GM19328 (cell line): ENCODE data around the gene CDKAL1.
A peak's percentile ranks its signal among the peaks of the same experiment; 100 is the strongest.
"Not testable (repeated sequence)": the region's sequence is repeated elsewhere in the genome, so short reads cannot be mapped to it uniquely, and the experiment has no call there.

Source experiments
- ATAC-seq: cut with Tn5 transposase; IDR thresholded peaks from one replicate; pipeline ENCODE4 v1.9.1; 2021; ENCODE audit warnings: mild to moderate bottlenecking, moderate library complexity; ENCODE audit not compliant: unreplicated experiment

Gene CDKAL1

GRCh38 chr6:20706238-20706938, 172.1 kb downstream of the CDKAL1 start:
- no peak for ATAC-seq

- ATAC-seq, result no peak
Observed at GRCh38 chr6:20706939-20707485, 172.8 kb downstream of the CDKAL1 start.

- no peak for ATAC-seq
Observed at GRCh38 chr6:20707870-20708269, 173.6 kb downstream of the CDKAL1 start.

- no peak for ATAC-seq
Observed at GRCh38 chr6:20708367-20709124, 174.3 kb downstream of the CDKAL1 start.

DNA sequence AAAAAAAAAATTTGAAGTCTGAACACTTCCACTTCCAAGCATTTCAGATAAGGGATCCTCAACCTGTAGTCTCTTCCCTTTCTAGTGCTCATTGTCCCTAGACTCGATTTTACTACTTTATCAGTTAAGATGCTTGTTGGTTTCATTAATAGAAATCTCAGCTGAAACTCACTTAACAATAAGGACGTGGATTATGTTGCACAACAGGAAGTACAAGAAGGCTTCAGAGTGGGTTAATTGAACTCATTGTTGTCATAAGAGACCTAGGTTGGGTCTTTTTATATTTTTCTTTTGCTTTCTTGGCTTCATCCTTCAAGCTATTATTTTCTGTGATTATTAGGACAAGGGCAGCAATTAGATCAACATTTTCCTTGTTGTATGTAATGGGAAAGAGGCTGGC, 175.2 kb downstream of the CDKAL1 start:
- no peak for ATAC-seq

- ATAC-seq, result no peak
Observed at GRCh38 chr6:20710341-20710740, 176.1 kb downstream of the CDKAL1 start.

DNA sequence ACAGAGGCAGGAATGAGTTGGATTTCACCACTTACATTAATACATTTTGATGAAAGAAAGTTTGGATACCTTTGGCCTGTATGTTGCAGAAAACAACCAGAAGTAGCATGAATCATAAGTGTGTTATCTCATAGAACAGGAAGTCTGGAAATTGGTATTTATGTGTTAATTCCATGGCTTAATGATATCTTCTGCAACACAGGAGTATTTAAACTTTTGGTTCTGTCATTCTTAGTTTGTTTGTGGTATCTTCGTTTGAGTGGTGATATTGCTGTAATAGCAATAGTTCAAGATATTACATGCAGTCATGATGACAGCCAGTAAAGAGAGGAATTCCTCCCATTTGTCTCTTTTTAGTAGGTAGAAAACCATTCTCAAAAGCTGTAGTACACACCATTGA, 177.3 kb downstream of the CDKAL1 start:
- no peak for ATAC-seq

DNA sequence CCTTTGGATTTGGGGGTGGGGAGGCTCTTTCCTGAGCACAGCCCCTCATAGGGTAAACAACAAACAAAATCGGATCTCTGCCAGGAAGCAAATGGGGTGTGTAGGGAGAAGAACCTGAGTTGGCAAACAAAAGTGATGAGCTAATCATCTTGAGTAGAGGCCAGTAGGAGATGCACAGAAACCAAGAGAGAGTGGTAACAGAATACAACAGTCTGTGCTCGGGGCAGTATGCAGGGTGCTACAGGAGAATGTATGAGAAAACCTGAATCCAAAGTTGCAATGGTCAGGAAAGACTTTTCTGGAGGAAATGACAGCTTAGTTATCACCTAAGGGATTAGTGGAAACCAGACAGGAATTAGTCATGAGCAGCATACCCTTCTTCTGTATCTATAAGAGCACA, 177.8 kb downstream of the CDKAL1 start:
- ATAC-seq, result no peak

DNA sequence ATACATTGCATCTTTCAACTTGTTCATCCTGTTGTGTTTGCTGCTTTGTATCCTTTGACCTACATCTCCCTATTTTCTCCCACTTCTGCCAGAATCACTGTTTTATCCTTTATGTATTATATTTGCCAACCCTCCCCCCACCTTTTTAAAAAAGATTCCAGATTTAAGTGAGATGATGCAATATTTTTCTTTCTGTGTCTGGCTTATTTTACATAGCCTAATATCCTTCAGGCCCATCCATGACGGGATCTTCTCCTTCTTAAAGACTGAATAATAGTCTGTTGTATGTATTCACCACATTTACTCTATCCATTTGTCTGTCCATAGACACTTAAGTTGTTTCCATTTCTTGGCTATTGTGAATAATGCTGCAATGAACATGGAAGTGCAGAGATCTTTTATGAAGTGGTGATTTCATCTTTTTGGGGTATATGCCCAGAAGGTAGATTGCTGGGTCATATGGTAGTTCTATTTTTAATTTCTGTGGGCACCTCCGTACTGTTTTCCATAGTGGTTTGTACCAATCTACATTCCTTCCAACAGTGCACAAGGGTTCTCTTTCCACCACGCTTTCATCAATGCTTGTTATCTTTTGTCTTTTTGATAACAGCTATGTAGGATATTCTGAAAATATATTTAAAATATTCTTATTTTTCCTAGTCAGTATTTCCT, 181.0 kb downstream of the CDKAL1 start:
- ATAC-seq, result no peak

GRCh38 chr6:20716865-20717264, 182.6 kb downstream of the CDKAL1 start:
- ATAC-seq, result peak; percentile 63

GRCh38 chr6:20717743-20718142, 183.5 kb downstream of the CDKAL1 start:
- no peak for ATAC-seq

DNA sequence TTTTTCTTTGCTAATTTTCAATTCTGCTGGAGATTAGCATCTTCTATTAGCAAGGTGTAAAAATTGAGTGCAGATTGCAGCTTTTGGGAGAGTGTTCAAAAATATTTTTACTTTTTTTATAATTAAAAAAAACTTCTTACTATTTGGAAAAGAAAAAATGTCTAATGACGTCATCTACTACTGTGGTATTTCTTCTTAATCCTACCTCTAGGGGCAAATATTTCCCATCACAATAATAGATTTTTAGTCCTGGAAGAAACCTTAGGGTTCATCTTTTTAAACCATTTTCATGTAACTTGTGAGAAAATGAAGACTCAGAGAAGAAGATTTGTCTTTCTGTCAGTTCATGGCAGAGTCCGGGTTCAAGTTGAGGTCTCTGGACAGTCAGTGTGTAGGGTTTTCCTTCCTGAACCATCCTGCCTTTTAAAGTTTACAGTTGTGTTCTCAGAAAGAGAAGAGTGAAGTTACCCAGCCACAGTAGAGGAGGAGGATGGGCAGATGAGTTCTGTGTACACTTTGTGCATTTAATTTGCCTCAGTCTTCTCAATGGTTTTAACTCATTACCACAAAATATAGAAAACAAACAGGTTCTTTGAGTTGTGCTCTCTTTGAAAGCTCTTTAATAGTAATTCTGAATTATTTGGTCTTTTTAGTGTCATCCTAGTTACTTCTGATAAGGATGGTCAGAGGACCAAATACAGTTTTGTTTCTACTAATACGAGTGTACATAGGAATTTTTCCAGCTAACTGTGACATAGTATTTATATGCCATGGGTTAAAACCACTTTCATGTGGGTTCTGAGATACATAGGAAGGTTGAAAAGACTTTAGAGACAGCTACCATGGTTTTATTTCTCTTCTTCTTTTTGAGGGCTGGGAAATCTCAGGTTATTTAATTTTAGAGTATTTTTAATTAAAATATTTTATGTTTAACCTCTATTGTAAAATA, 184.7 kb downstream of the CDKAL1 start:
- ATAC-seq, result no peak

DNA sequence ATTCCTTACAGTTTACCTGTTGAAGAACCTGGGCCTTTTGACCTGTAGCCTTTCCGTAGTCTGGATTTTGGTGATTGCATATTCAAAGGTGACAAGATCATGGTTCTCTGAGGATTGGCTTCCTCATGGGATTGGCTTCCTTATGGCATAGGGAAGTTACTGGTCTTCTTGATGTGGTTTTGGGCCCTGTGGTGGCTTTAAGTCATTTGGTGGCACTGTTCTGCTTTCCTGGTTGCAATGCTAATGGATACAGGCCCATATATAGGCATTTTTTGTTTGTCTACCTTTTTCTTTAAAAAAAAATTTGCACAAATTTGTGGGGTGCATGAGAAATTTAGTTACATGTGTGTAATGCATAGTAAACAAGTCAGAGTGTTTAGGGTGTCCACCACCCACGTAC, 185.7 kb downstream of the CDKAL1 start:
- no peak for ATAC-seq

GRCh38 chr6:20721121-20721520, 186.9 kb downstream of the CDKAL1 start:
- not testable (repeated sequence) for ATAC-seq

DNA sequence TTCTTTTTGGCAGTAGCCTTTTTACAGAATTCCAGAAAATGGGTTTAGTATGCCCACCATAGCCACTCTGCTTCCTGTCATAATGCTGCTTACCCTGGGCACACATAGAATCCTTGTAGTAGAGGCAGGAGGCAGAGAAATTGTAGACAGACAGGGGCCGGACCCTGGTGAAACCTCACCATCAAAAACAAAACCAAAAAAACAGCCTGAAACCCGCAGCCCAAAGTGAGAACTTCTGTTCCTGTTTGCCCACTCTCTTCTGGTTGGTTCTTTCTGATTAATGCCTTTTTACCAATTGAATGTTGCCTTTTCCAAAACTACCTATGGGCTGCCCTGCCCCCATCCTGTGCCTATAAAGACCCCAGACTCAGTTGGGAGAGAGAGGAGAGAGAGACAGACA, 188.2 kb downstream of the CDKAL1 start:
- ATAC-seq, result no peak

- ATAC-seq, result no peak
Observed at GRCh38 chr6:20723236-20723635, 189.0 kb downstream of the CDKAL1 start.

GRCh38 chr6:20724443-20725190, 190.4 kb downstream of the CDKAL1 start:
- no peak for ATAC-seq

- ATAC-seq, result not testable (repeated sequence)
Observed at GRCh38 chr6:20725235-20725634, 191.0 kb downstream of the CDKAL1 start.

DNA sequence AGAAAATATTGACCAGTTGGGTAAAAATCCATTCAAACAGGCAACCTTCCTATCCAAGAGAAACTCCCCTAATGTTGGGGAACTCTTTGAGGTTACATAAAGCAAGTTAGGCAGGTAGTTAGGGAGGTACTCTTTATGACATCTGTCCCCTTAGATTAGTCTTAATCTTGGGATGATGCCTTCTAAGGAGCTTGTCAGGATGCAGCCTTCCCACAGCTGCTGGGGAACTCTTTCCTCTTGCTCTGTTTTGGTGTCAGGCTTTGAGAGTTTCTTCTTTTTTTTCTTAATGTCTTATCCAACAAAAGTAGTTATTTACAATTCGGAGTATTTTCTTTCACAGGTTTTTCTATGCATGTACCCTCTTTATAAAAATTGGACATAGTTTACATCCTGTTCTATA, 194.8 kb downstream of the CDKAL1 start:
- no peak for ATAC-seq

GRCh38 chr6:20732362-20732761, 198.1 kb downstream of the CDKAL1 start:
- ATAC-seq, result not testable (repeated sequence)
